Inflammatory macrophage treated with lipopolysaccharide for 4 hours (primary cell): Measurements from ENCODE around the gene COQ8A.

Experiments
- DNase-seq: peaks from one replicate; pipeline ENCODE4 v3.0.0-alpha.2; 2020

The COQ8A gene

GRCh38 chr1:226974544-226975258 is 34.6 kb downstream of the COQ8A start:
- DNase-seq = no peak

DNA sequence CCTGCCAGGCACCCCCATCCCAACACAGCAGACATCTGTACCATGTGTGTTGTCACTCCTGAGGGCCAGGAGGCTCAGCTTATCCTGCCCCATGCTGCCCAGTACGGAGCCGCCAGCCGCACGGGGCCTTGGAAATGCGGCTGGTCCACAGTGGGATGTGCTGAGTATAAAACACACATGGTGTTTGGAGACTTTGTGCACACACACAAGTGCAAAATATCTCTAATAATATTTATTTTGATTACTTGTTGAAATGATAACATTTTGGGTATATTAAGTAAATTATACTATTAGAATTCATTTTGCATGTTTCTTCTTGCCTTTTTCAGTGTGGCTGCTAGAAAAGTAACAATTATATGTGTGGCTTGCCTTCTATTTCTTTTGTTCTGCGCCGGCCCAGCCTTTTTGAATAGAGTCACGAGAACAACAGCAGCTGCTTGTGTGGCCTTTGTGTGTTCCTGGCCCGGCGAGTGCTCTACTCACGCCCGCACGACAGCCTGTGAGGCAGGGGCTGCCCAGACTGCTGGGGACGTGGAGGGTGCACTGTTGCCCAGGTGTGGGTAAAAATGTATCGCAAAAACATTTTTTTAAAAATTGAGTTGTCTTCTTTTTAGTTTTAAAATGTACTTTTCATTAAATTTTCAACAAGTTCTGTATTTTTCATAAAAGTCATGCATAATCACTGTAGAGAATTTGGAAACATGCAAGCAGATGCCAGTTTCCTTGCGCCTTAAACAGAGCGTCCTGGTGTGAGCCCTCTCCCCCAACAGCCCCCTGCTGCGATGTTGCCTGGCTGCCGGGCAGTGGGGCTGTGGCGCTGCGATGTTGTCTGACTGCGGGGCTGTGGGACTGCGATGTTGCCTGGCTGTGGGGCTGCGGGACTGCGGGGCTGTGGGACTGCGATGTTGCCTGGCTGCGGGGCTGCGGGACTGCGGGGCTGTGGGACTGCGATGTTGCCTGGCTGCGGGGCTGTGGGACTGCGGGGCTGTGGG is 35.5 kb downstream of the COQ8A start:
- no peak for DNase-seq

DNA sequence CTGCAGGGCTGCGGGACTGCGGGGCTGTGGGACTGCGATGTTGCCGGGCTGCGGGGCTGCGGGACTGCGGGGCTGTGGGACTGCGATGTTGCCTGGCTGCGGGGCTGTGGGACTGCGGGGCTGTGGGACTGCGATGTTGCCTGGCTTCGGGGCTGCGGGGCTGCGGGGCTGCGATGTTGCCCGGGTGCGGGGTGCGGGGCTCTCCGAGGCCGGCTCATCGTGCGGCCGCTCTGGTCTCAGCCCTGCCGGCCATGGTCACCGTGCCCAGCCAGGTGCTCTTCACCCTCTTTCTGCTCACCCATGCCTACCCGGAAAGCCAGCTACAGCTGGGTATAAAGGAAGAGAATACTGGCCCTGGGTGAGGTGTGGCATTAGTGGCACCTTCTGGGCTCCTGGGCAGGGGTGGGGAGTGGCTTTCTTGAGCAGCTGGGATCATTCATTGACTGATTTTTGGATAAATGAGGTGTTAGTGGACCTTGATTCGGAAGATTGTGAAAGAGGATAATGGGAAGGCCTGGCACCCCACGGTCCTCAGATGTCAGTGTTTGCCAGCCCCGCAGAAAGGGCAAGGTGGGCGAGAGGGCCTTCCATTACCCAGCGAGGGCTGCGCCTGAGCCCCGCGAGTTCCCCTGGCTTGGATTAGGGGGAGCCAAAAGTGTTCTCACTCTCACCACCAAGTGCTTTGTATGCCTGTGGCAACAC is 36.3 kb downstream of the COQ8A start:
- DNase-seq = no peak

DNA sequence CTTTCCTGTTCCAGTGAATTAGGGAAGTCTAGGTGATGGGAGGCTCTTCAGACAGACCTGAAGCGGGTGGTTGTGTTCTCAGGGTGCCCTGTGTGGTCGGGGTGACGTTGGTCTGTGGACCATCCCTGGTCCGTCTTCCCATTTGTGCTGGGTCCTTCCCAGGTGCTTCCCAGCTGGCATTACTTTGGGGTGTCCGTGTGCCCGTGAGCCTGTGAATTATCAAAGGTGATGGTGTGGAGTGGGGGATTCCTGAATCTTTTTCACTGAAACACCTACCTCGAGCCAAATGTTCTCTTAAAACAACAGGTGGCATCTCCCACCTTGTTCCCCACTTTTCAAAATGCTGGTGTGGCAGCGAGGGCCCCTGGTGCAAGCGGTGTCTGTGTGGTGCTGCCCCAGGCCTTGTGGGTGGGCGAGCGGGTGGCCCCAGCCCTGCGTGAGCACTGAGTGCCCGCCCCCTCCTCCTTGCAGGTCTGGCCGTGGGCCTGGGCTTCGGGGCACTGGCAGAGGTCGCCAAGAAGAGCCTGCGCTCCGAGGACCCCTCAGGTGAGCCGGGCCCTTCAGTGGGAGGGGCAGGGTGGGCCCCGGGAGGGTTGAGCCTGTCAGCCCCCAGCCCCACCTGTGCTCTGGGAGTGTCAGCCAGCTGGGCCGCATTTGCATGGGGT is 37.0 kb downstream of the COQ8A start:
- DNase-seq = no peak

DNA sequence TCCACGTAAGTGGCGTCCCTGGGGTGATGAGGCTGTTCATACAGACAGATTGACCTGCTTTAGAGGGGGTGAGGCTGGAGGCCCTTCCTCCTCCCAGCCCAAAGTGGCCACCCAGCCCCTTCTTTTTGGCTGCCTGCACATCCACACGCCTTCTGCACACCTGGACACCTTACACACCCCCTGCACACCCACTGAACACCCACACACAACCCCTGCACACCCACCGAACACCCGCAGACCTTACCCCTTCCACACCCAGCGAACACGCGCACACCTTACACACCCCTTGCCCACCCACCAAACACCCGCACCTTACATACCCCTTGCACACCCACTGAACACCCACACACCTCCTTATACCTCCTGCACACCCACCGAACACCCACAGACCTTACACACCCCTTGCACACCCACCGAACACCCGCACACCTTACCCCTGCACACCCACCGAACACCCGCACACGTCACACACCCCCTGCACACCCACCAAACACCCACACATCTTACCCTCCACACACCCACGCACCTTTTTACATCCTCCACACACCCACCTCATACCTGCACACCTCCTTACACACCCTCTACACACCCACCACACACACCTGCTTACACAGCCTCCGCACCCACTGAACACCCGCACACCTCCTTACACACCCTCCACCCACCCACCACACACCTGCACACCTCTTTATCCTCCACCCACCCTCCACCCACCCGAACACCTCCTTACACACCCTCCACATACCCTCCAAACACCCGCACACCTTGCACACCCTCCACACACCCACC is 37.7 kb downstream of the COQ8A start:
- no peak for DNase-seq

GRCh38 chr1:226978432-226979114 is 38.5 kb downstream of the COQ8A start:
- DNase-seq = no peak

GRCh38 chr1:226979115-226979516 is 39.0 kb downstream of the COQ8A start:
- DNase-seq = no peak

- DNase-seq = no peak
Measured at GRCh38 chr1:226979517-226980121, 39.5 kb downstream of the COQ8A start.

GRCh38 chr1:226980122-226980560 is 40.0 kb downstream of the COQ8A start:
- no peak for DNase-seq

- DNase-seq = no peak
Measured at GRCh38 chr1:226980565-226981385, 40.7 kb downstream of the COQ8A start.

DNA sequence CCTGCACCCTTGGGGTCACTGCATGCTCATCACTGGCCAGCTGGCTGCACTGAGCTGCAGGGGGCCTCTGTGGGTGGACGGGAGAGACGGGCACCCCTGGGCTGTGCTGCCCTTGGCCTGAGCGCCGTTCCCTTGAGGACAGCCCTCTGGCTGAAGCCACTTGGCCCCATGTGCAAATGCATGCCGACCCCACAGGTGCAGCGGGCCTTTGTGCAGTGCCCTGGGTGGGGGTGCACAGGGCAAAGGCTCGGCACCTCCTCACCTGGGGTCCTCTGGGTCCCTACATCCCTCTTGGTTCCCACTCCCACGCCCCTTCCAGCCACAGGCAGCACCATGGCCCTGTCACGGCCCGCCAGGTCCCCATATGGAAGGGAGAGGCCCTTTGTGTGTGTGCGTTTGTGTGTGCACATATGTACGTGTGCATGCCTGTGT is 41.3 kb downstream of the COQ8A start:
- no peak for DNase-seq

DNA sequence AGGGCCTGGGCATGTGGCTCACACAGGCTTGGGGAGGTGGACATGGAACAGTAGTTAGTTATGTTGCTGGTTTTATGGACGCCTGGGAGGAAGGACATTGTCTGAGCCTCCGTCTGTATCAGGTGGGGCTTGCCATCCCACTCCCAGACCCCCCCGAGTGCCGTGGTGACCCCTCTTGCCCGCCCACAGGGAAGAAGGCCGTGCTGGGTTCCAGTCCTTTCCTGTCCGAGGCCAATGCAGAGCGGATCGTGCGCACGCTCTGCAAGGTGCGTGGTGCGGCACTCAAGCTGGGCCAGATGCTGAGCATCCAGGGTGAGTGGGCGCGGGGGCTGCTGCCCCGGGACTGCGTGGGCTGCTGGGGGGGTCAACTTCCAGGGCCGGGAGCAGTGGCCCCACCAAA is 41.7 kb downstream of the COQ8A start:
- DNase-seq = no peak

DNA sequence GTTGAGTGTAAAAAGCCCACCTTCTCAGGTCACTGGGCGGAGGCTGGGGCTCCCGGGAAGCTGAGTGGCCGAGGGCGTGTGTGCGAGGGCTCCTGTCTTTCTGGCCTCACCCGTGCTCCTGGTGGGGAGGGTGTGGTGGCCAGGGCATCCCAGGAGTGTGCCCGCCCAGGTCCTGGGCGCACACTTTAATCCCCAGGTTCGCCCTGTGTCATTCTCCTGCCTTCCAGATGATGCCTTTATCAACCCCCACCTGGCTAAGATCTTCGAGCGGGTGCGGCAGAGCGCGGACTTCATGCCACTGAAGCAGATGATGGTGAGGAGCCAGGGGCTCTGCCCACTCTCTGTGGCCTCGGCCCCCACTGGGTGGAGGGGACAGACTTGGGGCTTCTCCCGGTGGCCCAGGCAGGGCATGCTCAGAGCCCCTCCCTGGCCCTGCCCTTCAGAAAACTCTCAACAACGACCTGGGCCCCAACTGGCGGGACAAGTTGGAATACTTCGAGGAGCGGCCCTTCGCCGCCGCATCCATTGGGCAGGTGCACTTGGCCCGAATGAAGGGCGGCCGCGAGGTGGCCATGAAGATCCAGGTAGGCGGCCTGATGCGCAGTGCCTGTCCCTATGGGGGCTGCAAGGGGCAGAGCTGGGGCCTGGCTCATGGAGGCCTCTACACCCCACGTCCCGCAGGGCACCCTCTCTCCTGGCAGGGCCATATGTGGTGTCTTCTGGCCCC is 42.5 kb downstream of the COQ8A start:
- no peak for DNase-seq

- DNase-seq = no peak
Measured at GRCh38 chr1:226983247-226983991, 43.3 kb downstream of the COQ8A start.

GRCh38 chr1:226983992-226984364 is 43.9 kb downstream of the COQ8A start:
- DNase-seq = no peak

DNA sequence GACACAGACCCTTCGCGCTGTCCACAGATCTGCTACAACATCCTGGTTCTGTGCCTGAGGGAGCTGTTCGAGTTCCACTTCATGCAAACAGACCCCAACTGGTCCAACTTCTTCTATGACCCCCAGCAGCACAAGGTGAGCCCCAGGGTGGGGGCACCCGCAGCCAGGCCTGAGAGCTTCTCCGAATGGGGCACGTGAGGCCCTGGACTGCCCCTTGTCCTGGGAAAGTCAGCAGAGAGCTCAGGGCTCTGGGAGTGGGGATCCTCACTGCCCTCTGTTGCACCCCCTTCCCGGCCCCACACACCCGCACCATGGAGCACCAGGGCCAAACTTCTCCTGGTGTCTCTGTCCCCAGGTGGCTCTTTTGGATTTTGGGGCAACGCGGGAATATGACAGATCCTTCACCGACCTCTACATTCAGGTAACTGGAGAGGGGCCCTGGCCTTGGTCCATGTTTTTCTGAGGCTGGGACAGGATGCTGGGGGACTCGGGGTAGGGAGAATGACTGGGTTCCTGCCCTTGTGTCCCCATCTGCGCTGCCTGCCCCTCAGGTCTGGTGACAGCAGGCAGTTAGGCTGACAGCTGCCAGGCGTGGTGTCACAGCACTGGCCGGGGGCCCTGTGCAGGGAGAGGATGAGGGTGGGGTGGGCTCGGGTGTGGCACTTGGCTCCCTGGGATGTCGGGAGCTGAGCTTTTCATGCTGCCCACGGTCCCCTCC is 44.6 kb downstream of the COQ8A start:
- no peak for DNase-seq

DNA sequence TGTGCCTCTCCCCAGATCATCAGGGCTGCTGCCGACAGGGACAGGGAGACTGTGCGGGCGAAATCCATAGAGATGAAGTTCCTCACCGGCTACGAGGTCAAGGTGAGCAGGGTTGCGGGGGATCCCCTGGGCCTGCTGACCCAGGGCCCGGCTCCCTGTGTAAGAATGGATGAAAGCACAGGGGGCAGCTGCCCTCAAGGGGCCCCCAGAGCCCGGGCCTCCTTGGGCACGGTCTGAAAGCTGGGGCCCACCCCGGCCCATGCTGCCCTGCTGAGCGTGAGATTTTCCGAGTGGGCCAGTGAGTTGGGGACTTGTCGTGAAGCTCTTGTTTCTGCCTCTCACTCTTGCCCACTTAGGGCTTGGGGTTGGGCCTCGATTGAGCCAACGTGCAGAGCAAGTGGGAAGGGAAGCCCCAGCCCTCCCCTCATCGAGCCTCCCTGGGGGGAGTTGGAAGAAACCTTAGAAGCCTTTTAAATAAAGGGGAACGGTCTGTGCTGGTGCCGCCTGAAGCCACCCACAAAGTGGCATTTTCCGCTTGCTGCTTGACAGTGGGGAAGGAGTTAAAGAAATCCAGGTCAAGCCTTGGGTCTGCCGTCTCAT is 45.2 kb downstream of the COQ8A start:
- DNase-seq = no peak
